ENCODE data around the gene MED15.
"Not testable (repeated sequence)": the region's sequence is repeated elsewhere in the genome, so short reads cannot be mapped to it uniquely, and the experiment has no call there.

Gene MED15

GRCh38 chr22:20503816-20504215, 3.6 kb upstream of the MED15 start:
- Histone ChIP-seq H3K9me3 (ENCODE audit: insufficient read depth, low read depth, low read length) (no peaks in the 10 kb centered on the region), H3K9ac (ENCODE audit: low read depth, low read length) (no peak overlapping the region), H3K27ac (ENCODE audit: low read length) (no peak overlapping the region), H3K4me1 (ENCODE audit: insufficient read depth, low read length) (peaks cover 3% of the 10 kb centered on the region), H3K4me3 (ENCODE audit: low read length) (no peak overlapping the region), H3K27me3 (ENCODE audit: insufficient read depth, low read length) (no peaks in the 10 kb centered on the region), H3K36me3 (ENCODE audit: insufficient read depth, low read depth, low read length) (peaks cover 5% of the 10 kb centered on the region)

- not testable (repeated sequence) for H3K4me1 ChIP-seq (ENCODE audit: insufficient read depth, low read length); H3K27ac ChIP-seq (ENCODE audit: low read length); H3K36me3 ChIP-seq (ENCODE audit: insufficient read depth, low read depth, low read length); H3K27me3 ChIP-seq (ENCODE audit: insufficient read depth, low read length); H3K4me3 ChIP-seq (ENCODE audit: low read length); H3K9ac ChIP-seq (ENCODE audit: low read depth, low read length); H3K9me3 ChIP-seq (ENCODE audit: insufficient read depth, low read depth, low read length)
Observed at GRCh38 chr22:20504293-20504922, 3.0 kb upstream of the MED15 start.

- no peaks in the 10 kb centered on the region for H3K27me3 ChIP-seq (ENCODE audit: insufficient read depth, low read length)
- peak overlapping the region; percentile 94 for H3K4me3 ChIP-seq (ENCODE audit: low read length)
- H3K36me3 ChIP-seq (ENCODE audit: insufficient read depth, low read depth, low read length) = no peaks in the 10 kb centered on the region
- peaks cover 21% of the 10 kb centered on the region for H3K4me1 ChIP-seq (ENCODE audit: insufficient read depth, low read length)
- no peak overlapping the region for H3K27ac ChIP-seq (ENCODE audit: low read length)
- no peaks in the 10 kb centered on the region for H3K9me3 ChIP-seq (ENCODE audit: insufficient read depth, low read depth, low read length)
- no peak overlapping the region for H3K9ac ChIP-seq (ENCODE audit: low read depth, low read length)
Observed at GRCh38 chr22:20506543-20507252, 712 bp upstream of the MED15 start.

- peak overlapping the region; percentile 88 for H3K9ac ChIP-seq (ENCODE audit: low read depth, low read length)
- peak overlapping the region; percentile 94 for H3K4me3 ChIP-seq (ENCODE audit: low read length)
- H3K27me3 ChIP-seq (ENCODE audit: insufficient read depth, low read length); H3K9me3 ChIP-seq (ENCODE audit: insufficient read depth, low read depth, low read length); H3K27ac ChIP-seq (ENCODE audit: low read length); H3K36me3 ChIP-seq (ENCODE audit: insufficient read depth, low read depth, low read length): not testable (repeated sequence)
- H3K4me1 ChIP-seq (ENCODE audit: insufficient read depth, low read length) = peaks cover 21% of the 10 kb centered on the region
Observed at GRCh38 chr22:20508067-20508755, 801 bp downstream of the MED15 start.

- no peaks in the 10 kb centered on the region for H3K27me3 ChIP-seq (ENCODE audit: insufficient read depth, low read length)
- no peaks in the 10 kb centered on the region for H3K9me3 ChIP-seq (ENCODE audit: insufficient read depth, low read depth, low read length)
- H3K36me3 ChIP-seq (ENCODE audit: insufficient read depth, low read depth, low read length) = no peaks in the 10 kb centered on the region
- H3K27ac ChIP-seq (ENCODE audit: low read length) = no peak overlapping the region
- H3K4me1 ChIP-seq (ENCODE audit: insufficient read depth, low read length) = peaks cover 21% of the 10 kb centered on the region
- H3K9ac ChIP-seq (ENCODE audit: low read depth, low read length) = peak overlapping the region; percentile 2; the same call in 1 of the 2 replicates
- H3K4me3 ChIP-seq (ENCODE audit: low read length) = peak overlapping the region; percentile 94
Observed at GRCh38 chr22:20508815-20509271, 1.4 kb downstream of the MED15 start.

GRCh38 chr22:20509344-20510047, 2.1 kb downstream of the MED15 start:
- no peak overlapping the region for H3K27ac ChIP-seq (ENCODE audit: low read length)
- peaks cover 21% of the 10 kb centered on the region for H3K4me1 ChIP-seq (ENCODE audit: insufficient read depth, low read length)
- H3K27me3 ChIP-seq (ENCODE audit: insufficient read depth, low read length) = no peaks in the 10 kb centered on the region

GRCh38 chr22:20510811-20511577, 3.6 kb downstream of the MED15 start:
- H3K36me3 ChIP-seq (ENCODE audit: insufficient read depth, low read depth, low read length) = peaks cover 6% of the 10 kb centered on the region; the same call in 1 of the 2 replicates
- H3K4me1 ChIP-seq (ENCODE audit: insufficient read depth, low read length) = peaks cover 21% of the 10 kb centered on the region
- H3K9me3 ChIP-seq (ENCODE audit: insufficient read depth, low read depth, low read length) = no peaks in the 10 kb centered on the region
- no peak overlapping the region for H3K4me3 ChIP-seq (ENCODE audit: low read length)
- no peak overlapping the region for H3K27ac ChIP-seq (ENCODE audit: low read length)
- H3K9ac ChIP-seq (ENCODE audit: low read depth, low read length) = no peak overlapping the region
- no peaks in the 10 kb centered on the region for H3K27me3 ChIP-seq (ENCODE audit: insufficient read depth, low read length)

More at GRCh38 chr22:20509344-20510047, 2.1 kb downstream of the MED15 start:
- peaks cover 3% of the 10 kb centered on the region; the same call in 1 of the 2 replicates for H3K36me3 ChIP-seq (ENCODE audit: insufficient read depth, low read depth, low read length)
- peak overlapping the region; percentile 2 for H3K9ac ChIP-seq (ENCODE audit: low read depth, low read length)
- H3K9me3 ChIP-seq (ENCODE audit: insufficient read depth, low read depth, low read length) = no peaks in the 10 kb centered on the region
- H3K4me3 ChIP-seq (ENCODE audit: low read length) = peak overlapping the region; percentile 94

- peaks cover 6% of the 10 kb centered on the region; the same call in 1 of the 2 replicates for H3K36me3 ChIP-seq (ENCODE audit: insufficient read depth, low read depth, low read length)
- H3K9me3 ChIP-seq (ENCODE audit: insufficient read depth, low read depth, low read length) = no peaks in the 10 kb centered on the region
- H3K4me3 ChIP-seq (ENCODE audit: low read length) = no peak overlapping the region
- peaks cover 21% of the 10 kb centered on the region for H3K4me1 ChIP-seq (ENCODE audit: insufficient read depth, low read length)
- H3K27me3 ChIP-seq (ENCODE audit: insufficient read depth, low read length) = no peaks in the 10 kb centered on the region
- H3K9ac ChIP-seq (ENCODE audit: low read depth, low read length) = no peak overlapping the region
- no peak overlapping the region for H3K27ac ChIP-seq (ENCODE audit: low read length)
Observed at GRCh38 chr22:20511578-20512229, 4.3 kb downstream of the MED15 start.

- Histone ChIP-seq H3K36me3 (ENCODE audit: insufficient read depth, low read depth, low read length) (peaks cover 10% of the 10 kb centered on the region), H3K27ac (ENCODE audit: low read length) (no peak overlapping the region)
Observed at GRCh38 chr22:20514658-20515406, 7.4 kb downstream of the MED15 start.

GRCh38 chr22:20516399-20516798, 9.0 kb downstream of the MED15 start:
- H3K36me3 ChIP-seq (ENCODE audit: insufficient read depth, low read depth, low read length) = peaks cover 16% of the 10 kb centered on the region

More at GRCh38 chr22:20514658-20515406, 7.4 kb downstream of the MED15 start:
- no peak overlapping the region for H3K9ac ChIP-seq (ENCODE audit: low read depth, low read length)
- peaks cover 9% of the 10 kb centered on the region; the same call in 1 of the 2 replicates for H3K4me1 ChIP-seq (ENCODE audit: insufficient read depth, low read length)
- H3K9me3 ChIP-seq (ENCODE audit: insufficient read depth, low read depth, low read length) = no peaks in the 10 kb centered on the region
- no peak overlapping the region for H3K4me3 ChIP-seq (ENCODE audit: low read length)
- no peaks in the 10 kb centered on the region for H3K27me3 ChIP-seq (ENCODE audit: insufficient read depth, low read length)

More at GRCh38 chr22:20516399-20516798, 9.0 kb downstream of the MED15 start:
- H3K4me3 ChIP-seq (ENCODE audit: low read length) = no peak overlapping the region
- no peak overlapping the region for H3K27ac ChIP-seq (ENCODE audit: low read length)
- no peak overlapping the region for H3K9ac ChIP-seq (ENCODE audit: low read depth, low read length)
- H3K27me3 ChIP-seq (ENCODE audit: insufficient read depth, low read length) = no peaks in the 10 kb centered on the region
- H3K4me1 ChIP-seq (ENCODE audit: insufficient read depth, low read length) = no peaks in the 10 kb centered on the region
- H3K9me3 ChIP-seq (ENCODE audit: insufficient read depth, low read depth, low read length) = no peaks in the 10 kb centered on the region

All from iPS-20b (cell line).